ENCODE measurements around the gene MCFD2.

DNA sequence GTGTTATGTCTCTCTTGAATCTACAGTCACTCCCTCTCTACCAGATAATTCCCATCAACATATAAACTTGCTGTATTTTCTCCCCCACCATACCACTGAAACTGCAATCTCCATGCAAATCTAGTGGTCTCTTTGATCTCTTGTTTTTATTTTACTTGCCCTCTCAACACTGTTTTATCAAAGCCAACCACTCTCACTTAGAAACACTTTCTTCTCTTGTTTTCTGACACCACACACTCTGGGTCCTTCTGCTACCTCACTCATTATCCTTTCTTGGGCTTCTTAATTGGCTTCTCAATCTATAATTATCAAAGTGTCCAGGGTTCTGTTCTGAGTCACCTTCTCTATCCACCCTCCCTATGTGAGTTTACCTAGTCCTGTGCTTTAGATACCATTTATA is 2.0 kb upstream of the MCFD2 start:
- TF ChIP-seq POLR2AphosphoS5 (IDR thresholded peaks at IDR 0.05; ENCODE audit: low read depth, low read length): no peak
- no peak for TF ChIP-seq POLR2A (IDR thresholded peaks at IDR 0.05; ENCODE audit: low read depth, low read length)
- no peak for TF ChIP-seq TAF1 (IDR thresholded peaks at IDR 0.05; ENCODE audit: low read depth, low read length)
